NCI-H526 treated with DMSO at 0.1 percent for 48 hours (cell line): ENCODE data around the gene GSTM4.

Experiments
- DNase-seq: peaks from one replicate; lab custom pipeline; 2025; lab: John Stamatoyannopoulos, UW

The GSTM4 gene

DNA sequence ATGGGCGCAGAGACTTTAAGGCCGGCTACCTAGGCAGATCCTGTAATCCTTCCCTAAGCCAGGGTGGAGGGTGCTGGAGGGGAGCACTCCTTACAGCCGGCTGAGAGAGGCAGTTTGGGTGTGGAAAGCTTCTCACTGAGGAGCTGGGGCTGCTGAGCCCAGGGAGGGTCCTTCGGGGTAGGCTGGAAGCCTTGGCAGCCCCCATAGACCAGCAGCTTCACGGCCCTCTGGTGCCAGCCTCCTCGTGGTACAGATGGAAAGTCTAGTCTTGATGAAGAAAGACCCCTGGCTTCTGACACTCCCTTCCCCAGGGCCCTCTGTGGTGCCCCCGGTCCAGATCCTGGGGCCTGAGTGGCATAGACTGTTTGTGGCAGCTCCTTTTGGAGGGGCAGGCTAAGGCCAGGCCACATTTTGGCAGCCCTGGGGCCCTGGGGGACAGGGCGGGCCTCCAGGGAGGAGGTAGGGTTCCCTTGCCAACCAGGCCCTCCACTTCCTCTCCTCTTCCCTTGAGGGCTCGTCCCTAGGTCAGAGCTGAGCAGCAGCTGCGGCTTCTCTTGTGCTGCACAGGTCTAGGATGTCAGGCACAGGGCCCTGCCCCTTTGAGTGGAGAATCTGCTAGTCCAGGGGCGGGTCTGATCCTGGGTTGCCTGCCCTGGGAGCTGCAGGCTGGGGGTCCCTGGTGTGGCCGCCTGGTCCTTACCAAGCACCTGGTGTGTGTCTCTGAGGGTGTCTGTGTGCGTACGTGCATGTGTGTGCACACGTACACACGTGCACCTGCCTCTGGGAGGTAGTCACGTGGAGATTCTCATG, 31.5 kb upstream of the GSTM4 start:
- DNase-seq: no peak

DNA sequence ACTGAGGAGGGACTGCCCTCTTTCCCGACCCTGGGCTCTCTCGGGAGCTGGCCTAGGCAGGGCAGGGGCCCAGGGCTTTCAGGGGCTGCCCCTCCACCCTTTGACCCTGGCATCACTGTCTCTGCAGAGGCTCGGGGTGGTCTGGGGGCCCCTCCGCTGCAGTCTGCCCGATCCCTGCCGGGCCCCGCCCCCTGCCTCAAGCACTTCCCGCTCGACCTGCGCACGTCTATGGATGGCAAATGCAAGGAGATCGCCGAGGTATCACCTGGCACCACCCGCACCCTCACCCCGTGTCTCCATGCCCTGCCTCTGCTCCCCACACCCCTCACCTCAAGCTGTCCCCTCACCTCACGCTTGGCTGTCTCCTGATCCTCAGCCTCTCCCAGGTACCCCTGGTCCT, 30.7 kb upstream of the GSTM4 start:
- no peak for DNase-seq

DNA sequence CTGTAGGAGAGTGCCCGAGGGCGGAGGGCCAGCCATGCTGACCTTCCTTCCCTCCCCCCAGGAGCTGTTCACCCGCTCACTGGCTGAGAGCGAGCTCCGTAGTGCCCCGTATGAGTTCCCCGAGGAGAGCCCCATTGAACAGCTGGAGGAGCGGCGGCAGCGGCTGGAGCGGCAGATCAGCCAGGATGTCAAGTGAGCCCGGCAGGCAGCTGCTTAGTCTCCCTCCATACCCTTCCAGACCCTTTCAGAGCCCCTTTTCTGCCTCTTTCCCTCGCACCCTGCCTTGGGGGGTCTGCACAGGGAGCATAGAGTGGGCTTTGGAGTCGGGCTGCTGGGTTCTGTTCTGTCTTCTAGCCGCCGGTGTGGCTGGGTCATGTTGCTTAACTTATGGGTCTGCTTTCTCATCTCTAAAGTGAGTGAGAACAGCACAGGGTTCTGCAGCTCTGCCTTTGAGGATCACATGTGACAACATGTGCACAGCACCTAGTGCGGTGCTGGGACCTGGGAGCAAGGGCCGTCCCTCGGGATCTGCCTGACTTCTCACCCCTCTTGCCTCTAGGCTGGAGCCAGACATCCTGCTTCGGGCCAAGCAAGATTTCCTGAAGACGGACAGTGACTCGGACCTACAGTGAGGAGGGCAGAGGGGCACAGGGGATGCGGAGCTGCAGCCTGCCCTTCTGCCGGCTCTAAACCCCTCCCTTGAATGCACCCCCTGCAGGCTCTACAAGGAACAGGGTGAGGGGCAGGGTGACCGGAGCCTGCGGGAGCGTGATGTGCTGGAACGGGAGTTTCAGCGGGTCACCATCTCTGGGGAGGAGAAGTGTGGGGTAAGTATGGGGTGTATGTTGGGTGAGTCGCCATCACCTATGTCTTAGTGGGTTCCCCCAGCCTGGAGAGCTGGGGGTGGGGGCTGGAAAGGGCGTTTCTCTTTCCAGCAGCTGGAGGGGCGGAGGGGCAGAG, 30.0 kb upstream of the GSTM4 start:
- DNase-seq: no peak

DNA sequence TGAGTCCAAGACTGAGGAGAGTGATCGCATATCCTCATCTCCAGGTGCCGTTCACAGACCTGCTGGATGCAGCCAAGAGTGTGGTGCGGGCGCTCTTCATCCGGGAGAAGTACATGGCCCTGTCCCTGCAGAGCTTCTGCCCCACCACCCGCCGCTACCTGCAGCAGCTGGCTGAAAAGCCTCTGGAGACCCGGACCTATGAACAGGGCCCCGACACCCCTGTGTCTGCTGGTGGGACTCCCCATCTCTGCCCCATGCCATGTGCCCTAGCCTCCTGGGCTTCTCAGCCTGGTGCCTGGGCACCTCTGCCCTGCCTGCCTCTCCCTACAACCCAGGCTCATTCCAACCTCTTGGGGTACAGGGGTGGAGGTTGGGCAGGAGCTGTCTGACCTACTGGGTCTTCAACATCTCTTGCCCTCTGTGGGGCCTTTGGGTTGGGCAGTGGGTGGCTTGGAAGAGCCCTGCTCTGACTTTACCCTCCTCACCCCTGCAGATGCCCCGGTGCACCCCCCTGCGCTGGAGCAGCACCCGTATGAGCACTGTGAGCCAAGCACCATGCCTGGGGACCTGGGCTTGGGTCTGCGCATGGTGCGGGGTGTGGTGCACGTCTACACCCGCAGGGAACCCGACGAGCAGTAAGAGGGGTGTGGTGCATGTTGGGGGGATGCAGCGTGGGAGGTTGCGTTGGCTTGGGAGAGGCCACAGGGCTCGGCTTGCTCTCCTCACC, 29.1 kb upstream of the GSTM4 start:
- no peak for DNase-seq

DNA sequence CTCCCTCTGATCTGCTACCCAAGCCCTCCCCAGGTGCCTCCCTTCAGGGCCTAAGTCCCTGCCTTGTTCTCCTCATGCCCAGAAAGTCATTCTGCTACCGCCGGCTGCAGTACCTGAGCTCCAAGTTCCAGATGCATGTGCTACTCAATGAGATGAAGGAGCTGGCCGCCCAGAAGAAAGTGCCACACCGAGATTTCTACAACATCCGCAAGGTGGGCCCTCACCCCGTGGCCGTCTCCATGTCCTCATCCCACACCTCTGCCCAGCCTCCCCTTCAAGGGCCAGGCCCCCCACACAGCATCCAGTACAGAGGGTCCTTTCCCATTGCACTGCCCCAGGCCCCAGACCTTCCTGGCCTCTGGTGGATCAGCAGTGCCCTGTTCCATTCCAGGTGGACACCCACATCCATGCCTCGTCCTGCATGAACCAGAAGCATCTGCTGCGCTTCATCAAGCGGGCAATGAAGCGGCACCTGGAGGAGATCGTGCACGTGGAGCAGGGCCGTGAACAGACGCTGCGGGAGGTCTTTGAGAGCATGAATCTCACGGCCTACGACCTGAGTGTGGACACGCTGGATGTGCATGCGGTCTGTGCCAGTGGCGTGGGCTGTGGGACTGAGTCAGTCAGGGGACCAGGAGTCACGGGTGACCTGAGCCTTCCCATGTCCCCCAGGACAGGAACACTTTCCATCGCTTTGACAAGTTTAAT, 28.1 kb upstream of the GSTM4 start:
- no peak for DNase-seq

DNA sequence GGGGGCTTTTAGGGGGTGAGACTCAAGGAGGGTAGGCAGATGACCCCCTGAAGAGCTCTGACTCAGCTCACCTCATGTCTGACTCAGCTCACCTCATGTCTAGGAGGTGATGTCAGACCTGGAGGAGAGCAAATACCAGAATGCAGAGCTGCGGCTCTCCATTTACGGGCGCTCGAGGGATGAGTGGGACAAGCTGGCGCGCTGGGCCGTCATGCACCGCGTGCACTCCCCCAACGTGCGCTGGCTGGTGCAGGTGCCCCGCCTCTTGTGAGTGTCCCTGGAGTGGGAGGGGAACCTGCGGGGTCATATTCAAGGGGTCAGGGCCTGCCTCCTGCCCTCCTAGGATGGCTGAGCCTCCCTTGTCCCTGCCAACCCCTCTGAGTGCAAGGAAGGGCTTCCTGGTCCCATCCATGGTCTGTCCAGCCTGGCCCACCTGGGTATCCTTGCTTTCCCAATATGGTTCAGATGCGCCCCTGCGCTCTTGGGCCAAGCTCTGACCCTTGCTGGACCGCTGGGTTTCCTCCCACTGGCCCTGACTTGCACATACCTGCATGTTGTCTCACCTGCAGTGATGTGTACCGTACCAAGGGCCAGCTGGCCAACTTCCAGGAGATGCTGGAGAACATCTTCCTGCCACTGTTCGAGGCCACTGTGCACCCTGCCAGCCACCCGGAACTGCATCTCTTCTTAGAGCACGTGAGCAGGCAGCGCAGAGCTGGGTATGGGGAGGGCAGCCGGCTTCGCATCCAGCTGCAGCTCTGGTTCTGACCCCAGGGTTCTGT, 27.2 kb upstream of the GSTM4 start:
- DNase-seq: no peak

DNA sequence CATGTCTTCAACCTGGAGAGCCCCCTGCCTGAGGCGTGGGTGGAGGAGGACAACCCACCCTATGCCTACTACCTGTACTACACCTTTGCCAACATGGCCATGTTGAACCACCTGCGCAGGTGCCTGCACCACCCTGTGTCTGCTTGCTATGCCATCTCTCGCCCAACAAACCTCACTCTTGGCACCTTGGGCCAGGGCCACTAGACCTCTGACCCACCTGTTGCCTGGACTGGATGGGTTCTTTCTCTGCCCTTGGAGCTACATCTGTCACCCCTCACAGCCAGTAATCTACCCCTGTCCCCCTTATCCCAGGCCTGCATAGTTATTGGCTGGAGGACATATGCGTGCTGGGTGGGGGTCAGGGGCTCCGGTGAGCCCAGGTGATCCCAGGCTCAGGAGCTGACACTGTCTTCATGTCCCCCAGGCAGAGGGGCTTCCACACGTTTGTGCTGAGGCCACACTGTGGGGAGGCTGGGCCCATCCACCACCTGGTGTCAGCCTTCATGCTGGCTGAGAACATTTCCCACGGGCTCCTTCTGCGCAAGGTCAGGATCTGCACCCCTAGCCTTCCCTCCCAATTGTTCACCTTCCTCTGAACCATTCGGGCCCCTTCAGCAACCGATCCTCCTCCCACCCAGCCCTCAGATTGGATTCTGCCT, 26.4 kb upstream of the GSTM4 start:
- no peak for DNase-seq

DNA sequence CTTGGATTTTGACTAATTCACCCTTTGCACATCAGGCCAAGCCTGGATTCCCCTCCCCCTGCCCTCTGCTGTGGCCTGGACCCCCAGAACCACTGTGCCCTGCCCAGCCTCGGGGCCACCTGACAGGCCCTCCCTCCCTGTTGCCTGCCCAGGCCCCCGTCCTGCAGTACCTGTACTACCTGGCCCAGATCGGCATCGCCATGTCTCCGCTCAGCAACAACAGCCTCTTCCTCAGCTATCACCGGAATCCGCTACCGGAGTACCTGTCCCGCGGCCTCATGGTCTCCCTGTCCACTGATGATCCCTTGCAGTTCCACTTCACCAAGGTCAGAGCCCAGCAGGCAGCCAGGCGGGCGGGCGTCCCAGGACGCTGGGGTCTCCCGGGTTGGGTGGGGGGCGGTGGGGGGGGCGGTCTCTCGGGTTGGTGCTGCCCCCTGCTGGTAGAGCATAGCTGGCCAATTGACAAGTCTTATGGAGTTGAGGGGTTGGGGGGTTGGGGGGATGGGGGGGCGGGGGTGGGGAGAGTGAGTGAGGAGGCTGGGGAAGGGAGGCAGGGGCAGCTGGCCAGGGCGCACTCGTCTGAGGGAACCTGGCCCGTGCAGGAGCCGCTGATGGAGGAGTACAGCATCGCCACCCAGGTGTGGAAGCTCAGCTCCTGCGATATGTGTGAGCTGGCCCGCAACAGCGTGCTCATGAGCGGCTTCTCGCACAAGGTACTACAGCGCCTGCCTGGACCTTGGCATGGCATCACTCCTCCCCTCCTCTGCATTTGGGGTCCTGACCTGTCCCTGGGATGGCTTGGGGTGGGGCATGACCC, 25.6 kb upstream of the GSTM4 start:
- DNase-seq: no peak

DNA sequence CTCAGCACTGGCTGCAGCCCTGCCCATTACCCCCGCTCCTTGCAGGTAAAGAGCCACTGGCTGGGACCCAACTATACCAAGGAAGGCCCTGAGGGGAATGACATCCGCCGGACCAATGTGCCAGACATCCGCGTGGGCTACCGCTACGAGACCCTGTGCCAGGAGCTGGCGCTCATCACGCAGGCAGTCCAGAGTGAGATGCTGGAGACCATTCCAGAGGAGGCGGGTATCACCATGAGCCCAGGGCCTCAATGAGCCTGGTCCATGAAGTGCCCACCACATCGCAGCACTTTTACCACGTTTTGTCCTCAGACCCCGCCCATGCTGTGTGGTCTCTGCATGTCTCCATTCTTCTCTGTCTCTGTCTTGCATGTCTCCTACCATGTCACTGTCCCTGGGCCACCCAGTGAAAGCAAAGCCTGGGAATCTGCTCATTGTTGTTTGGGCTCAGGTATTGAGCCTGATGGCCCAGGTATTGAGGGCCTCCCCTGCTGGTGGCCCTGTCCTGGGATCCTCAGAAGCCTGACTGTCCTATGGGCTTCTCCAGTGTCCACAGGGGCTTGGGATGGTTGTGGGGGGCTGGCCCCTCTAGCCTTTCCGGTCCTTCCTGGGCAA, 24.9 kb upstream of the GSTM4 start:
- DNase-seq: no peak

DNA sequence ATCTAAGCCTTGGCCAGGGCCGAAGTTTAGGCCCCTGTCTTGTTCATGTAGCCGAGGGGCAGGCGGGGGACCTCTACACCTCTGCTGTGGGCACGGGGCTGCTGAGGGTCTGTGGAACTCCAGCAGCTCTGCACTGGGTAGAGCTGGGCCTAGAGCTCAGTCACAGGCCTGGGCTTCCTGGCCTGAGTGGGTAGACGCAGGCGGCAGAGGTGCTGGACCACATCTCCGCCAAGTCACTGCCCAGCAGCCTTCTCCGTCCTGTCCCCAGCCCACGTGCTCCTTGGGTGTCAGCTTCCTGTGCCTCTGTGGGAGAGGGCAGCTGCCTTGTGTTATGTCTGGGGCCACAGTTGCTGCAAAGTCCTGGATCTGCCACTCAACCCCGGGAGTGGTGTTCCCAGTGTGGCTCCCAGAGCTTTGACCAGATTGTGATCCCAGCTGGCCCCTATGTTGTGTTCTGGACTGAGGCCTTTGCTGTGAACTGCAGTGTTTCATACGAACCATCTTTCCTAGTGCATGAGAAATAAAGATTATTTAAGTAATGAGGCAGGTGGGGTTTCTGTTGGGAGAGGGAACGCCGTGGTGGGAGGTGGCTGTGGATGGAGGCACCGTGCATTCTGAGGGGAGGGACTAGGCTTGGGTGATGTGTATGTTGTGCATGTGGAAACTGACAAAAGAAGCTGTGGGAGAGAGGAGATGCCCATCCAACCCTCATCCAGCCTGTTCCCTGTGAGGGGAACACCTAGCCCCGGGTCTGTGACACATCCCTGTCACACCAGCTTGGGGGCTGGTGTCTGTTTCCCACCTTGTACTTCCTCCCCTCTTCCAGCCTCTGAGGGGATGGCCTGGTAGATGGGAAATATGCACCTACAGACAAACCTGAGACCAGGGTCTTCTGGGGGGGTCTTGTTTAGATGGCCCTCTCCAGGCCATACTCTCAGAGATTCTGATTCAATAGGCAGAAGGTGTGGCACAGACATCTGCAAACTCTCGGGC, 24.1 kb upstream of the GSTM4 start:
- DNase-seq: no peak

DNA sequence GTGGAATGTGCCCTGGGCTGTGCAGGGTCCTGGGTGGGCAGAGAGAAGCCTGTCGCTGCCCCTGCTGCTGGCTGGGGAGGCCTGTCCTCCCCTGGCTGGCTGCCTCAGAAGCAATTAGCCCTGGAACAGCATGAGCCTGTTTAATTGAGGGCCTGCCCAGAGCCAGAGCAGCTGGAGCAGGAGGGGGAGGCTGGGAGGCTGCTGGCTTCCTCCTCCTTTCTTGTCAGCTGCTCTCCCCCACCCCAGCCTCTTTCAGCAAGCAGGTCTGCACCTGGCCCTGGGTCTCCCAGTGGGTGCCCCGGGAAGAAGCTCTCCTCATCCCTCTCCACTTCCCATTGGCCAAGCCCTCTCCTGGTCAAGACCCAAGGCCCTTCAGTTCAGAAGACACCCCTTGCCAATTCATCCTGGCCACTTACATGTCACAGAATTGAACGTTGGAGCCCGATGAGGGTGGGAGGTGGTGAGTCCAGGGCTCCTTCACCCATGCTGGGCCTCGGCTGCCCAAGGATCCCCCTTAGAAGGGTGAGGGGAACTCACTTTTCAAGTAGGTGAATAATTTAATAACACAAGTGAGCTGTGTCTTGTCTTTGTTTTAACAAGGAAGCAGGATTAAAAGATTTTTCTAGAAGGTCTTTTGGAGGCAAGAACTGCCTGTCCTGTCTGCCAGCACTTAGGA, 23.1 kb upstream of the GSTM4 start:
- DNase-seq: no peak

DNA sequence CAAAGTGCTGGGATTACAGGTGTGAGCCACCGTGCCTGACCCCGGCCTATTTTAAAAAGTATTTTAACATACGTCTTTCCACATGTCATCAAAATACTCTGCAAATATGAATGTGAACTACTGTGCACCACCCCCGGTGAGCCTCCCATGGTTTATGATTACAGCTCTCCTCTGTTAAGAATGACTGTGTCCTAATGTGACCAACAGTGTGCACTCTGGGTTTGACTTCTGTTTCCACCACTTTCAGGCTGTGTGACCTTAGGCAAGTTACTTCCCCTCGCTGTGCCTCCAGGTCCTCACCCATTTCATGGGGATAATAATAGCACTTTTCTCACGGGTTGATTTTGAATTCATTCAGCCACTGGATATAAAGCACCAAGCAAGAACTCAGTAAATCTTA, 21.6 kb upstream of the GSTM4 start:
- no peak for DNase-seq

DNA sequence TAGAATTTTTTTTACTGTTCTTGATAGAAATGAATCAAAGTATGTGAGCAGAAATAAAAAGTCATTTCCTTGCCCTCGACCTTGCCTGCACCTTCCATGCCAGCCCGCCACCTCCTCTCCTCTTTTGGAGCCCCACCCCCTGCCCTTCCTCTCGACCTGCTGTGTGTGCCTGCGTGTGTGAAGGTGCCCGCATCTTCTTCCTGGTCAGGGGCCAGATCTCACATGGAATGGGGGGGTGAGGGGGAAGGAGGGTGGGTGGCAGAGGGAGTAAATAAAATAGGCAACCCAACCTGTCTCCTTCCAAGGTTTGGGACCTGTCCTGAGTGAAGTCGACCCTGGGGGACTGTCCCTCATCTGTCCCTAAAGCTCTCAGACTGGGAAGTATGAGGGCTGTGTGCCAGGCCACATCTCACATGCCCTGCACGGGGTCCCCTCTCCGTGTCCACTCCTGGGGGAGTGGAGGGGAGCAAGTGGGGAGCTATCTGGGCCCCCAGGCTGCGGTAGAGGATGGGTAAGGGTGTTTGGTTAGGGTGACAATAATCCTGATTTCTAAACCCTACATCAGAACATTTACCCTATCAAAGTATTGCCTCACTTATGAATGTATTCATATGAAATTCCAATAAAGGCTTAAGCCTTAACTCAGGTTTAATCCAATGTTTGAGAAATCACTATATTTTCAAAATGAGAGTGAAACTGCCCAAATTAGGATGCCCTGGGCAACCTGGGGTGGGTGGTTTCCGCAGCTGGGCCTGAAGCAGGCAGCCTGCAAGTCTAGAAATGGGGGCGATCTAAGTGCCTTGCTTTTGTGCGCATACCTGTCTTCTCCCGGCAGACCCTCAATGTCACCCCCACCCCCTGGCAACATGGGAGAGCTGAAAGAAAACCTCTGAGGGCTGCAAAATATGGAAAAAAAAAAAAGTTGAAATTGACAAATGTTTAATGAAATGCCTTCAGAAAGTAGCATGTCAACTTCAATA, 20.8 kb upstream of the GSTM4 start:
- DNase-seq: no peak

DNA sequence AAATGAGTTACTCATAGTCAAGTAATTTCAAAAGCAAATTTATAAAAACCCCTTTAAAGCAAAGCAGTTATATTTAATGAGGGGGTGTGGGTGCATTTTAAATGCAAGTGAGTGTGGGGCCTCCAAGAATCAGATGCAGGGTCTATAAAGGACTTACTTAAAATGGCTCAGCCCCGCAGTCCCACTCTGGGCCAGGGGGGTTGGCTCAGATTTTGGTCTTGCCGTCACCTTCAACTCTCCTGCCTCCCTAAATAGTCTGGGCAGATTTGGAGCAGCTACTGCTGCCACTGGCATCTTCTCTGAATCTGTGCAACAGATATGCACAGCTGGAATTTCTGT, 20.1 kb upstream of the GSTM4 start:
- DNase-seq: no peak

DNA sequence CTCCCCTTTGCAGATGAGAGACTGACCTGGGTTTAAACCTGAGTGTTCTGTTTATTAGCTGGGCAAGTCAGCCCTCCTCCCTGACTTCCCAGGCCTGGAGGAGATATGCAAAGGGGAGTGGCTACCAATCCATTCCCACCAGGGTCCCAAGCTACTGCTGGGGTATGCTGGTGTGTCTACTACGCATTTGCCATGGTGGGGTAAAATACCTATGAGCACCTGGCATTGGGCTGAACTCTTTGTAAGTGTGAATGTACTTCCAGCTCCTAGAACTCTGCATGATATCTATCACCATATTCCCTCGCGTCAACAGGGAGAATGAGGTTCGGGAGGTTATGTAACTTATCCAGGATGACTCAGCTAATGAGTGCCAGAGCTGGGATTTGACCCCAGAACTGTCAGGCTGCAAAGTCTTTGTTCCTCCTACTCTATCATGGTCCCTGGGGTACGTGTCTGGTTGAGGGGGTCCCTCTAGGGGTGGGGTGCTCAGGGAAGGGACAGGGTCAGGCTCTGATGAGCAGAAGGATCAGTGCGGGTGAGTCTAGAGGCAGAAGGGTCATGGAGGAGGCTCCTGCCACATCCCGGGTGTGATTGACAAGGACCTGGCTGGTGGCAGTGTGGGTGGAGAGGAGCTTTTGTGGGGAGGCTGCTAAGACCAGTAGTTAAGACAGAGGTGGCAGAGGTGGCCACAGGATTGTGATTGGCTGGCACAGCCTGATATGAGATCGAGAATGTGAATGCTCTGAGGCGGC, 19.5 kb upstream of the GSTM4 start:
- DNase-seq: no peak

DNA sequence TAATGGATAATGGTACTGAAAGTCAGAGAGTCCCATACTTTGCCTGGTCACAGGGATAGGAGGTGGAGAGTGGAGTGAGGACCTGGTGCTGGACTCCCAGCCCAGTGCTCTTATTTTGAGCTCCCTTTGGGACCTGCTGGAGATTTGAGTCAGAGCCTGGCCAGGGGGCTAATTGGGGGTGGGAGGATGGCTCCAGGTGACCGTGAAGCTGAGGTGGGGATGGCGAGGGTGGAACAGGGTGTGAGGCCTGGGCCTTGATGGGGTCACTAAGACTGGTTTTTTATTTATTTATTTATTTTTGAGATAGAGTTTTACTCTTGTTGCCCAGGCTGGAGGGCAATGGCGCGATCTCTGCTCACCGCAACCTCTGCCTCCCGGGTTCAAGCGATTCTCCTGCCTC, 18.5 kb upstream of the GSTM4 start:
- DNase-seq: no peak
